GM20000 (cell line): ENCODE data around the gene ARHGAP12.
"Not testable (repeated sequence)": the region's sequence is repeated elsewhere in the genome, so short reads cannot be mapped to it uniquely, and the experiment has no call there.

Experiments used
- DNase-seq: peaks from one replicate; pipeline ENCODE4 v3.0.0; 2012; ENCODE audit warnings: low spot score
- CTCF ChIP-seq: IDR thresholded peaks from 2 replicates; pipeline ENCODE4 v1.5.1; 2012; ENCODE audit warnings: mild to moderate bottlenecking, control low read depth; ENCODE audit errors: extremely low read depth, missing control alignments

ARHGAP12 gene

GRCh38 chr10:31906039-31906438 is 22.6 kb downstream of the ARHGAP12 start:
- TF ChIP-seq CTCF = no peak
- no peak for DNase-seq

GRCh38 chr10:31905586-31905985 is 23.0 kb downstream of the ARHGAP12 start:
- TF ChIP-seq CTCF = no peak
- no peak for DNase-seq

GRCh38 chr10:31902625-31903024 is 26.0 kb downstream of the ARHGAP12 start:
- no peak for DNase-seq
- TF ChIP-seq CTCF = no peak

- TF ChIP-seq CTCF = no peak
- no peak for DNase-seq
These were observed 31.1 kb downstream of the ARHGAP12 start for GRCh38 chr10:31897506-31897905.

GRCh38 chr10:31896968-31897384 is 31.7 kb downstream of the ARHGAP12 start:
- no peak for DNase-seq
- TF ChIP-seq CTCF = no peak

GRCh38 chr10:31895722-31896121 is 32.9 kb downstream of the ARHGAP12 start:
- DNase-seq = not testable (repeated sequence)

GRCh38 chr10:31888442-31888841 is 40.2 kb downstream of the ARHGAP12 start:
- no peak for TF ChIP-seq CTCF
- DNase-seq = no peak

GRCh38 chr10:31887850-31888249 is 40.8 kb downstream of the ARHGAP12 start:
- no peak for DNase-seq
- TF ChIP-seq CTCF = no peak
